RWPE1 (cell line): Measurements from ENCODE around the gene ZNF385B.

Experiments used
- CTCF ChIA-PET: fragments of 350-600 bp; sonication (Branson Sonifier 250); formaldehyde crosslinking; extraction: SDS; loops from one replicate; lab custom pipeline; 2021; lab: Yijun Ruan, JAX
- POLR2A ChIA-PET: fragments of 400-600 bp; formaldehyde crosslinking; extraction: SDS; loops from one replicate; lab custom pipeline; 2020; ENCODE audit warnings: antibody characterized with exemption; ENCODE audit not compliant: low non-redundant PET; lab: Yijun Ruan, JAX
- DNase-seq: peaks from one replicate; pipeline ENCODE4 v3.0.0; 2012; ENCODE audit warnings: low spot score
- H3K27ac ChIP-seq: fragments of 450-650 bp; 2 replicates; pipeline ENCODE4 v1.5.1; 2017
- TF ChIP-seq, protein P1 (sequence below): fragments of 450-650 bp; conservative IDR thresholded peaks from 2 replicates; pipeline ENCODE4 v1.5.1; 2017; ENCODE audit warnings: low read depth, mild to moderate bottlenecking

Gene ZNF385B

DNA sequence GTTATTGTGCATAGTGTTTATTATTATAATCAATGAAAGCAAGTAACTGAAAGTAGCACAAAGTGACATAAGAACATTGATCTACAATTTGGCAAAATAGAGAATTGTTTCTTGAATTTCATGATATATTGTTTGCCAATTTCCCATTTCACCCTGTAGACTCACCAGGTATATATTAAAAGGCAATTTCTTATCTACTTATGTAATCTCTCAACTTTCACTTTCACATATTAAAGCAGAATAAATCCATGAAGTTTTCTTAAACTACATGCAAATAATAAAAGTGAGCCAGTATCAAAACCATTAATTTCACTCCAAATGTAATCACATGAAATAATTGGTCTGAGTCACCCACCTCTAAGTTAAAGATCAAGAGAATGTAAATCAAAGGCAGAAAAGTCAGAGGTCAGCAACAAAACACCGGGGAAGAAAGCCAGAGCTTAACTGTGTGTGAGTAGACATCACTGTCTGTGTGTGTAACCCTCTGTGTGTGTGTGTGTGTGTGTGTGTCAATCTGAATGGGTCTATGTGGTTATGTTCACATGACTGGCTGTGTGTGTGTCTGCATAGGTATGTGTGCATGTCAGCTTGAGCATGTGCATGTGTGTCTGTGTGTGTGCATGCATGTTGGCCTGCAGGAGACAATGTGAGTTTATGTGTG, 44.1 kb downstream of the ZNF385B start:
- CTCF ChIA-PET: interaction anchor here (0.6 to 0.7 kb wide), 2 partner anchors 59 to 146 kb away, joined by 3 read pairs; no protein-coding TSS in a partner anchor
- no peak overlapping the region for H3K27ac ChIP-seq
- POLR2A ChIA-PET: no interaction called here
- TF ChIP-seq, protein P1, sequence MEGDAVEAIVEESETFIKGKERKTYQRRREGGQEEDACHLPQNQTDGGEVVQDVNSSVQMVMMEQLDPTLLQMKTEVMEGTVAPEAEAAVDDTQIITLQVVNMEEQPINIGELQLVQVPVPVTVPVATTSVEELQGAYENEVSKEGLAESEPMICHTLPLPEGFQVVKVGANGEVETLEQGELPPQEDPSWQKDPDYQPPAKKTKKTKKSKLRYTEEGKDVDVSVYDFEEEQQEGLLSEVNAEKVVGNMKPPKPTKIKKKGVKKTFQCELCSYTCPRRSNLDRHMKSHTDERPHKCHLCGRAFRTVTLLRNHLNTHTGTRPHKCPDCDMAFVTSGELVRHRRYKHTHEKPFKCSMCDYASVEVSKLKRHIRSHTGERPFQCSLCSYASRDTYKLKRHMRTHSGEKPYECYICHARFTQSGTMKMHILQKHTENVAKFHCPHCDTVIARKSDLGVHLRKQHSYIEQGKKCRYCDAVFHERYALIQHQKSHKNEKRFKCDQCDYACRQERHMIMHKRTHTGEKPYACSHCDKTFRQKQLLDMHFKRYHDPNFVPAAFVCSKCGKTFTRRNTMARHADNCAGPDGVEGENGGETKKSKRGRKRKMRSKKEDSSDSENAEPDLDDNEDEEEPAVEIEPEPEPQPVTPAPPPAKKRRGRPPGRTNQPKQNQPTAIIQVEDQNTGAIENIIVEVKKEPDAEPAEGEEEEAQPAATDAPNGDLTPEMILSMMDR: no peak
- peak; percentile 1 for DNase-seq

DNA sequence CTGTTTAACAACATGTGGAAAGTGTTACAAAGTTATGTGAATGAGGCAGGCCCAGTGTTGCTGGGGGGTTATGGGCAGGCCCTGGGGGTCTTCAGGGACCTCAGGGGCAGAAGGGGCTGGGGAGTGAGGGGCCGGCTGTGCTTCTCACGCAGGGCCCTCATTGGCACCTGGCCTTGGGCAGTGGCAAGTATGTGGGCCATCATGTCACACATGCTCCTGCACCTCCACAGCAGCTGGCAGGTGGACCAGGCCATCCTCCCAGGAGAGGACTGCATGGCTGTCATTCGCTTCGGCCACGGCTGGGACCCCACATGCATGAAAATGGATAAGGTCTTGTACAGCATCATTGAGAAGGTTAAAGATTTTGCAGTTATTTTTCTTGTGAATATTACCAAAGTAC, 47.4 kb downstream of the ZNF385B start:
- no peak overlapping the region for H3K27ac ChIP-seq
- ChIA-PET CTCF (no interaction called here), POLR2A (no interaction called here)
- TF ChIP-seq, protein P1: no peak
- DNase-seq: no peak

DNA sequence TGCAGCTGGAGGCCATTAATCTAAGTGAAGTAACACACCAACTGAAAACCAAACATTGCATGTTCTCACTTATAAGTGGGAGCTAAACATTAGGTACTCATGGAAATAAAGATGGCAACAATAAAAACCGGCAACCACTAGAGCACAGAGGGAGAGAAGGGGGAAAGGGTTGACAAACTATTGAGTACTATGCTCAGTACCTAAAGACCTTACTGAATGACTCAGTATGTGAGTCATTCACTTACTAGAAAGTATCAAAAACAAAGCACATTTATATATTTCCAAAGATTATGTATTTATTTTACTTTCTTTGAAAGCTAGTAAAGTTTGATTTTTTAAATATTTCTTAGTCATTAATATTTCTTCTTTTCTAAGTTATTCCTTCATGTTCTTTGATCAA, 48.9 kb downstream of the ZNF385B start:
- ChIA-PET POLR2A (no interaction called here), CTCF (no interaction called here)

DNA sequence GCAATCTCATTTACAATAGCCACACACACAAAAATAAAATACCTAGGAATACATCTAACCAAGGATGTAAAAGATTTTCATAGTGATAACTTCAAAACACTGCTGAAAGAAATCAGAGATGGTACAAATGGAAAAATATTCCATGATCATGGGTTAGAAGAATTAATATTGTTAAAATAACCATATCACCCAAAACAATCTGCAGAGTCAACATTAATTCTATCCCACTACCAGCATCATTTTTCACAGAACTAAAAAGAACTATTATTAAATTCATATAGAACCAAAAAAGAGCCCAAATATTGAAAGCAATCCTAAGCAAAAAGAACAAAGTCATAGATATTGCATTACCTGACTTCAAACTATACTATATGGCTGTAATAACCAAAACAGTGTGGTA, 50.4 kb downstream of the ZNF385B start:
- H3K27ac ChIP-seq: no peak overlapping the region
- DNase-seq: no peak
- CTCF ChIA-PET: interaction anchor here (0.6 kb wide), 2 partner anchors 570 to 910 kb away, joined by 3 to 4 read pairs; no protein-coding TSS in a partner anchor
- POLR2A ChIA-PET: no interaction called here
- TF ChIP-seq, protein P1: no peak

More for the DNA sequence above, 48.9 kb downstream of the ZNF385B start:
- no peak overlapping the region for H3K27ac ChIP-seq
- DNase-seq: no peak
- TF ChIP-seq, protein P1: no peak

DNA sequence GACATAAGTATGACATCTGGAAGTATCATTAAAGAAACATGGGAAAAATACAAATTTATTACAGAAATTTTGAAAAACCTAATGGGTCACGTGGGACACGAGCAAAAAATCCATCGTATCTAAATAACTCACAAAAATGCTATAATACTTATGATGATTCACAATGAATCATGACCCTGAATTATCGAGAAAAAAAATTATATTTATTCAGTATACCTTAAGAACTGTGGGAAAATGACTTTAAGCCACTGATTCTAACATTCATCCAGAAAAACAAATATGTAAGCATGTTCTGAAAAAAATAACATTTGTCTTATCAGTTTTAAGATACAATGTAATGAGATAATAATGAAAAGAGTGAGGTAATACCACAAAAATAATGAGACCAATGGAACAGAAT, 51.8 kb downstream of the ZNF385B start:
- ChIA-PET CTCF (interaction anchor here (1.0 kb wide), 1 partner anchor 12 kb away, joined by 3 read pairs; no protein-coding TSS in a partner anchor), POLR2A (no interaction called here)
- TF ChIP-seq, protein P1: no peak
- DNase-seq: no peak
- H3K27ac ChIP-seq: no peak overlapping the region

DNA sequence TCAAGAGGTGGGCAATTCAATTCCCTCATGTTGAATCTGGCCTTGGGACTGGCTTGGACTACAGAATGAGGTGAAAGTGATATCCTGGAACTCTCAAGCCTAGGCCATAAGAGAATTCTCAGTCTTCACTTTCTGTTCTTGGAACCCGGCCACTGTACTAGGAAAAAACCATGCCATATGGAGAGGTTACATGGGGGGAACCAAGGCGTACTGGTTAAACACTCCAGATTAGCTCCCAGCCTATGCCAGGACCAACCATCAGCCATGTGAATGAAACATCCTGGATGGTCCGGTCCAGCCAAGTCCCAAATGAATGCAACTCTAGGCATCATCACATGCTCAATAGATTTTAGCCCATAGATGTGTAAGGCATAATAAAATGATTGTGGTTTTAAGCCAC, 56.4 kb downstream of the ZNF385B start:
- ChIA-PET CTCF (no interaction called here), POLR2A (no interaction called here)
- H3K27ac ChIP-seq: no peak overlapping the region
- TF ChIP-seq, protein P1: no peak
- DNase-seq: no peak
